C1 segment of cervical spinal cord (tissue), 14 donors: Measurements from ENCODE around the gene HPS5.
A peak's percentile ranks its signal among the peaks of the same experiment; 100 is the strongest.
"Not testable (repeated sequence)": the region's sequence is repeated elsewhere in the genome, so short reads cannot be mapped to it uniquely, and the experiment has no call there.

Experiments used
- DNase-seq, 14 donors: peaks; one replicate each; lab custom pipeline; 2025; lab: John Stamatoyannopoulos, UW

The HPS5 gene, protein sequence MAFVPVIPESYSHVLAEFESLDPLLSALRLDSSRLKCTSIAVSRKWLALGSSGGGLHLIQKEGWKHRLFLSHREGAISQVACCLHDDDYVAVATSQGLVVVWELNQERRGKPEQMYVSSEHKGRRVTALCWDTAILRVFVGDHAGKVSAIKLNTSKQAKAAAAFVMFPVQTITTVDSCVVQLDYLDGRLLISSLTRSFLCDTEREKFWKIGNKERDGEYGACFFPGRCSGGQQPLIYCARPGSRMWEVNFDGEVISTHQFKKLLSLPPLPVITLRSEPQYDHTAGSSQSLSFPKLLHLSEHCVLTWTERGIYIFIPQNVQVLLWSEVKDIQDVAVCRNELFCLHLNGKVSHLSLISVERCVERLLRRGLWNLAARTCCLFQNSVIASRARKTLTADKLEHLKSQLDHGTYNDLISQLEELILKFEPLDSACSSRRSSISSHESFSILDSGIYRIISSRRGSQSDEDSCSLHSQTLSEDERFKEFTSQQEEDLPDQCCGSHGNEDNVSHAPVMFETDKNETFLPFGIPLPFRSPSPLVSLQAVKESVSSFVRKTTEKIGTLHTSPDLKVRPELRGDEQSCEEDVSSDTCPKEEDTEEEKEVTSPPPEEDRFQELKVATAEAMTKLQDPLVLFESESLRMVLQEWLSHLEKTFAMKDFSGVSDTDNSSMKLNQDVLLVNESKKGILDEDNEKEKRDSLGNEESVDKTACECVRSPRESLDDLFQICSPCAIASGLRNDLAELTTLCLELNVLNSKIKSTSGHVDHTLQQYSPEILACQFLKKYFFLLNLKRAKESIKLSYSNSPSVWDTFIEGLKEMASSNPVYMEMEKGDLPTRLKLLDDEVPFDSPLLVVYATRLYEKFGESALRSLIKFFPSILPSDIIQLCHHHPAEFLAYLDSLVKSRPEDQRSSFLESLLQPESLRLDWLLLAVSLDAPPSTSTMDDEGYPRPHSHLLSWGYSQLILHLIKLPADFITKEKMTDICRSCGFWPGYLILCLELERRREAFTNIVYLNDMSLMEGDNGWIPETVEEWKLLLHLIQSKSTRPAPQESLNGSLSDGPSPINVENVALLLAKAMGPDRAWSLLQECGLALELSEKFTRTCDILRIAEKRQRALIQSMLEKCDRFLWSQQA

DNA sequence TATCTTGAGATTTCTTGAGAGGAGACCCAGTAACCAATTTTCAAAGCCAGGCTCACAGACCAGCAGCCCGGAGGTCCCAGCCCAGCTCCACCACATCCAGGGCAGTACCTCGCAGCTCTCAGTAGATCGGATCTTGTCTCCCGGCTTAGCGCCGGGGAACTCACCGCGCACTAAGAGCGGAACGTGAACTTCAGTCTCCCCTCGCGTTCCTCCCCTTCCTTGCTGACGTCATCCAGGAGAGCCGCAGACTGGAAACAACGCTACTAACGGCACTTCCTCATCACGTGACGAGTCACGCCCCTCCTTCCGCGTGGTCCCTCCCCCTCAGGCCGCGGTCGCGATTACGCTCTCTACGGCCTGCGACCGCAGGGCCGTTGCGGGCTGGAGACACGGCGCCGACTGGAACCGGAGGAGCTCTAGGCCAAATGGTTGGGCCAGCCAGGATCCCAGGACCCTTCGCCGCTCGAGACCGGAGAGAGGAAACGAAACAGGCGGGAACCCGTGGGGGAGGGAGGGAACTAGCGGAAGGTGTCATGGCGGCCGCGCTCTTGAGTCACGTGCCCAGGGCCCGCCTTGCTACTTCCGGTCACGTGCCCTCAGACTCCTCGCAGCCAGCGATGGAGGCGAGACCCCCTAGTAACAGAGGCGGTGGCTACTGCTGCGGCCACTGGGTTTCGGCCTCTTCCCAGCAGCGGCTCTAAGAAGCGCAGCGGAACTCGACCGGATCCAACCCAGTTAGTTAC, at the start of gene HPS5, which contains the start of gene GTF2H1:
HPS5 (minus strand) TSS at position 172 of the 743 bp plus-strand sequence. CDS start 4,282 bp downstream, outside the sequence.
GTF2H1 (plus strand) TSS at position 599 of the 743 bp plus-strand sequence. CDS start 10,508 bp downstream, outside the sequence.
- DNase-seq, result peak; percentile 92 to 100 (median 98)

DNA sequence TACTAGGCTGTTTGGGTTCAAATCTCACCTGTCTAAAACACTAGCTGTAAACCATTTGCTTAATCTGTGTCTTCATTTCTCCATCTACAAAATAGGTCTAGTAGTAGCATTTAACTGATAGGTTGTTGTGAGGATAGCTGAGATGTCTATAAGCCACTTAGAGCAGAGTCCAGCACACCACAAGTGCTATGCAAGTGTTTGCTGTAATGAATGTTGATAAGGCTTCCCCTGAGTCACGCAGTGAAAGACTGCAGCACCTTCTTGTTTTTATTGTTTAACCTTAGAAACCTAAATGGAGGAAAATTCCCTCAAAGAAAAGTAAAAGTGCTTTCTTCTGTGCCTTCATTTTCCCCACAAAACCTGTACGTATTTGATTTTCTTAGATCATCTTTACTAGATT, 49.3 kb upstream of the HPS5 start:
- DNase-seq, result no peak

DNA sequence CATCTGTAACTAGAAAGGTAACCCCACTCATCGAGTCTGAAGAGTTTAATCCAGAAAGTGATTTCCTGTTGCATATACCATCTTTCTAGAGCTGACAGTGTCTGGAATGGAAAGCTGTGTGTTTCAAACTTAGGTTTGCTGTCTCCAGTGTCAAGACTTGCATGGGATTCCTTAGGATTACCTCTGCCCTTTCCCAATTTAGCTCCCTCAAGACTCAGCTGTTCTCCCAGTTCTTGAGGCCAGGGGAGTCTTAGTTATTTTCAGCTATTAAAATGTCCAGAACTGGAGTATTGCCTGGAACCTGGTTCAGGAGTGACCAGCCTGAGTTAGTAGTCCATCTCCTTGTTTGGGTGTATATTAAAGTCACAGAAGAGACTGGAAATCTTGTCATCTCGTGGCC, 47.5 kb upstream of the HPS5 start:
- DNase-seq, result no peak

DNA sequence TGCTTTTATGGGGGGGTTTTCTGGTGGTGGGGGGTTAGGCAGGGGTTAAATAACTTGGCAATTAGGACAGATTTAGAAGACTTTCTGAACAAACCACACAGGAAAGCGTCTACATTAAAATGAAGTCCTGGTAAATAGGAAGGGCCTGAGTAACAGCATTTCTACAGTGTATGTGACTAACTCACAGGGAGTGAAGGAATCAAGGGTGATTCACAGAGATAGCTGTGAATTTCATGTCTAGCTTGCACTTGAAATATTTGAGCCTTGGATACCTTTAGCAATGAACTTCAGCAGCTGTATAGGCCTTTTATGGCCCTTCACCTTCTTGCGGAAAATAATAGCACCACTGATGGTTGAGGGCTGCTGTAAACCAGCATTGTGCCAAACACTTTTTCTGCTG, 46.3 kb upstream of the HPS5 start:
- DNase-seq, result no peak

DNA sequence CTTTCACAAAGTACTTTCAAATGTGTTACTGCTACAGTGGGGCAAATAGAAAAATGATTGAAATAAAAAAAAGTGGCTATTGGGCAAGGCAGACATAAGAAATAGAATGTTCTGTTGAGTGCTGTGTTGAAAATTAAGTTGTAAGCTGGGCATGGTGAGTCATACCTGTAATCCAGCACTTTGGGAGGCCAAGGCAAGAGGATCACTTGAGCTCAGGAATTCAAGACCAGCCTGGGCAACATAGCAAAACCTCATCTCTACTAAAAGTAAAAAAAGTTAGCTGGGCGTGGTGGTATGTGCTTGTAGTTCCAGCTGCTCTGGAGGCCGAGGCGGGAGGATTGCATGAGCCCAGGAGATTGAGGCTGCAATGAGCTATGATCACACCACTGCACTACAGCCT, 45.5 kb upstream of the HPS5 start:
- DNase-seq, result no peak

DNA sequence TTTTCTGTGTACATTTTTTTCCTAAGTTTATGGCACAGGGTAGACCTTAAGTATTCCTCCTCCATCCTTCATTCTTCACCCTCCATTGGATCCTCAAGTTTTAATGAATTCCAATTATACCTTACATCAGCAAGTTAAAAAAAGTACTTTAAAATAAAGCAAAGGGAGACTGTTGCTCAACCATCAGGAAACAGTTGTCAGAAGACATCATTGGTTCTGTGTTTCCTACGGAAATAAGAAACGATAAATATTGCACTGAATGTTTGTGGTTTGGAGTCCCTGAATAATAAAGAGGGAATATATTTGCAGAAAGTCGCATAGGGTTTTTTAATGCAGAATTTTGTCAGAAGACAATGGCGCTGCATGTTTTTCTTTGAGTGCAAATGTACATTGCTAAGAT, 44.3 kb upstream of the HPS5 start:
- no peak for DNase-seq

DNA sequence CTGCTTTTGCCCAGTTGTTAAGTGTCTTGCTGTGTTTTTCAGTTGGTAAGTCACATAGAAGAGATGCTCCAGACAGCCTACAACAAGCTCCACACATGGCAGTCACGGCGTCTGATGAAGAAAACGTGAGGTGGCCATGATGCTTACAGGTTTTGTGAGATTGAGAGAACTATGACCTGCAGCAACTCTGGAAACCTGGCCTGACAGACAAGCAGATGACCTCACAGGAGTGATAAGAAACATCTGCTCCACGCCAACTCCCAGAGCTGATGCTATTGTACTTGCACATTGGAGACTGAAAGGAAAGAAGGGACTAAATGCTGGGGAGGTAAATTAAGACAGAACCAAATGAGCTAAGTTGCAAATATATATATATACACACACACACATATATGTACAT, 43.8 kb upstream of the HPS5 start:
- no peak for DNase-seq

DNA sequence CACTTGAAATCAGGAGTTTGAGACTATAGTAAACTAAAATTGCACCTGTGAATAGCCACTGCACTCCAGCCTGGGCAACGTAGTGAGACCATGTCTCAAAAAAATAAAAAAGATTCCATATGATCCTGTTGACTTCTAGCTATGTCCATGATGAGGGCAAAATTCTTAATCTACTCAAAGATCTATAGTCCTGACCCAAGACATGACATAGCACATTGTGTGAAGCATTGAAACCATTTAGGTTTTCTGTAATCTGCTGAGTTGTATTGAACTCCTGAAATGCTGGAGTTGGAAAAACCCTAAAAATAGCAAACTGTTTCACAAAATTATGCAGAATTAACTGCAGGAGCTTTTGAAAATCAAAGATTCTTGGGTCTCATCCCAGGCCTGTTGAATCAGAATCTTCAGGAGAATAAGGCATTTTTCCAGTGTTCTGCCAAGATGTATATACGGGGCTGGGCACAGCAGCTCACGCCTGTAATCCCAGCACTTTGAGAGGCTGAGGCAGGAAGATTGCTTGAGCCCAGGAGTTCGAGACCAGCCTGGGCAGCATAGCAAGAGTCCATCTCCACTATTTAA, 42.6 kb upstream of the HPS5 start:
- no peak for DNase-seq

DNA sequence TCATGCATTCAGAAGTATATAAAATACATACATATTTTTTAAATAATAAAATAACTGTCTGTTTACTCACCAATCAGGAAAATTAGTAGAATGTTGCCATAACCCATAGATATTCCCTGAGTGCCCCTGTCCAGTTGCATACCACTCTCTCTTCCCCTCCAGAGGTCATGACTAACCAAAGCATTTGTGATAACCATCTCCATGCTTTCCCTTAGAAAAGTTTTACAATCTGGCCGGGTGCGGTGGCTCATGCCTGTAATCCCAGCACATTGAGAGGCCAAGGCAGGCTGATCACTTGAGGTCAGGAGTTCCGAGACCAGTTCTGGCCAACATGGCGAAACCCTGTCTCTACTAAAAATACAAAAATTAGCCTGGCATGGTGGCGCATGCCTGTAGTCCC, 39.2 kb upstream of the HPS5 start:
- DNase-seq, result no peak

DNA sequence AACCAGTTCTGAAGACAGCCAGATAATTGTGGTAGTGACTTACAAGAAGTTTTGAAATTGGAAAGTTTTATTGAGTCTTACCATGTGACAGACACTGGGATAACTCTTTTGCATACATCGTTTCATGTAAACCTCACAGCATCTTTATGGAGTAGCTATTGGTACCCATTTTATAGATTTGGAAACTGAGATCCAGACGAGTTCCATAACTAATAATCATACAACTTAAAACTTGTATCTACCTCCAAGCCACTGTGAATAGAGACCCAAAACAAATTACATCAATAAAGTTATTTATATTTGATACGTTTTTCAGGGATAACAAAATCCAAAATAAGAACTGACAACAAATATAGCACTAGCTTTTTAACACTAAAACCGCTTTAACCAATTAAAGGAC, 36.7 kb upstream of the HPS5 start:
- DNase-seq, result no peak

DNA sequence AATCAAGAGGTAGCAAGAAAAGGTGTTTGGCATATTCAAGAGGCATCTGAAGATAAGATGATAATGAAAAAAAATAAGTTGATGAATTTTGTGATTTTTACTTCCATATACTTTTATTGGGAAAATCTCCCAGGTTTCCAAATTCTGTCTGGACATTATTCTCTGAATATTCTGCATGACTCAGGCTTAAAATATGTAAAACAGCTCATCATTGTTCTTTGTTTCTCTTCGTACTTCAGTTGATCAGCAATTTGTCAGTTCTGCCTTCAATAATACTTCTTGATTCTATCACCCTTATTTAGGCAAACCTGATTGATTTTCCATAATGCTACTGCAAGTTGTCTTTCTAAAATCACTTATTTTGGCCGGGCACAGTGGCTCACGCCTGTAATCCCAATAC, 30.6 kb upstream of the HPS5 start:
- DNase-seq, result no peak

DNA sequence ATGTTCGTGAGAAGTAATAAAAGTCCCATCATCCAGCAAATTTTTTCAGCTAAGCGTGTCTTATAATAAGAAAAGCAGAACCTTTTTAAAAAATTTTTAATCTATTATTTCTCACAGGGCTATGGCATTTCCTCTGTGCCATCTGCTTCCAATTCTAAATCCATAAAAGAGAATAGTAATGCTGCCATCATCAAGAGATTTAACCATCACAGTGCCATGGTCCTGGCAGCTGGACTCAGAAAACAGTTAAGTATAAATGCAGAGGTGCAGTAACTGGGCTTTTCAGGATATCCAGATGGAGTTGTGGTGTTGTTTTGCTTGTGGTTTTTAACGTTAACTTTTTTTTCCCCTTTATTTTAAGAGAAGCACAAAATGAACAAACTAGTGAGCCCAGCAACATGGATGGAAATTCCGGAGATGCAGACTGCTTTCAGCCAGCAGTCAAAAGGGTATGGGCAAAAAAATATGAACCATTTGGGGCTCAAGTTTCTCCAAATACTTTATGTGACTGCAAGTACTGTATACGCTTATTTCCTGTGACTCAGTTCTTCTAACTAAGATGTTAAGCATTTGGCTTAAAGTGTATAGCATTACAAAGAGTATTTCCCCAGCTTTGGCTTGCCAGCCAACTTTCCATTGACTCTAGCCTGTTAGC, 25.7 kb upstream of the HPS5 start:
- no peak for DNase-seq

DNA sequence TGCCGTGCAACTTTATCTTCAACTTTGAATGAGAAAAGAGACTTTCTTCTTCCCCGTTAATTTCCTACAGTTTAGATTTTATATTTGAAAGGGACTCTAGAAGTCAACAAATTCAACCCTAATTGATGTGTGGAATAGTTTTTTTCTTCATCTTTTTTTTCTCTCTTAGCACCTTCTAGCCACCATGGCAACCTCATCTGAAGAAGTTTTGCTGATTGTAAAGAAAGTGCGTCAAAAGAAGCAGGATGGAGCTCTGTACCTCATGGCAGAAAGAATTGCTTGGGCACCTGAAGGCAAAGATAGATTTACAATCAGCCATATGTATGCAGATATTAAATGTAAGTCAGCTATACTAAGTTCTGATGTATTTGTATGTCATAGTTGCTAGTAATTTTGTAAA, 11.0 kb upstream of the HPS5 start:
- DNase-seq, result no peak

DNA sequence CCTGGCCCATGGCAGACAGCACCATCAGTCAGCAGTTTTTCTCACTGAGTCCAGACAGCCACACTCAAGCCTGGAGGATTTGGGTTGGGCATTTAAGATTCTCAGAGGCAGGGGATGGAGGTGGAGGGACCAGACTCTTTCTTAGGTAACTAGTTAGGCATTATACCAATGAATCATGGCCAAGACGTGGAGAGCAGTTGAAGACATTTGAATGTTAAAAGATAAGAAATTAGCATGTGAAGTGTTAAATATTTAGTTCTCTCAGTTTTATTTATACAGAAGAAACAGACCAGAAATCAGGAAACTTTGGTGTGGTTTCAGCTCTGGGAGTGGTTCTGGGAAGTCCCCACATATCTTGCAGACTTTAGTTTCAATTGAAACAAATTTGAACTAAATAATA, 10.4 kb upstream of the HPS5 start:
- DNase-seq, result no peak

DNA sequence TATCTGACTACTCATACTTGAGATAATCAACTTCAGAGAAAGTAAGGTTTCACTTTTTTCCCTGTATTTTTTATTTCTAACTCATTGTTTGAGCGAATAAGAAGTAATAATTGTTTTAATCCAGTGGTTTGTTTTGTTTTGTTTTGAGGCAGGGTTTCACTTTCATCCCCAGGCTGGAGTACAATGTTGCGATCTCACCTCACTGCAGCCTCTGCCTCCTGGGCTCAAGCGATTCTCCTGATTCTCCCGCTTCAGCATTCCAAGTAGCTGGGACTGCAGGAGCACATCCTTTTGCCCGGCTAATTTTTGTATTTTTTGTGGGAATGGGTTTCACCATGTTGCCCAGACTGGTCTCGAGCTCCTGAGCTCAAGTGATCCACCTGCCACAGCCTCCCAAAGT, 9.0 kb upstream of the HPS5 start:
- DNase-seq, result no peak

DNA sequence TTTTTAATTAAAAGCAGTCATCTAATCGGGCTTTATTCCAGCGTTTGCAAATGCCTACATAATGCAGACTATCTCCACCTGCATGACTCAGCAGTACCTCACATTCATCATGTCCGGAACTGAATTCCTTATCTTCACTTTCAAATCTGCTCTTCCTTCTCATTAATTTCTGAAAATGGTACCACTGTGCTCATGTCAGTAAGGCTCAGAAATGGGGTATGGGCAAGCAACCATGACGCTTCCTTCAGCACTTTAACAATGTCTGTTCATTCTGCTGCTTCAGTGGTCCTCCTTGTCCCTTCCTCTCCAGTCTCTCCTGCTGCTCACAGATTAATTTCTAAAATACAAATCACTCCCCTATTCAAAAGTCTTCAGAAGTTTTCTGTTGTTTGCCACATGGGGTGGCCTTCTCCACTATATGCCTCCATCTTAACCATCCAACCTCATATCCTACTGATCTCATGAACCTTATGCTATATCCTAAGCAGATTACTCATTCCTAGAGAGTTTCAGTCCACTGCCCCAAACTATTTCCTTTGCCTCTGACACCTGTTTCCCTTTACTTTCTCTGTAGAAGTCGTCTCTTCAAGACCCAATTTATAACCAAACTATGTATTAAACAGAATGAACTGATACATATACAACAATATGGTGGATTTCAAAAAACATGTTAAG, 7.4 kb upstream of the HPS5 start:
- DNase-seq, result no peak

DNA sequence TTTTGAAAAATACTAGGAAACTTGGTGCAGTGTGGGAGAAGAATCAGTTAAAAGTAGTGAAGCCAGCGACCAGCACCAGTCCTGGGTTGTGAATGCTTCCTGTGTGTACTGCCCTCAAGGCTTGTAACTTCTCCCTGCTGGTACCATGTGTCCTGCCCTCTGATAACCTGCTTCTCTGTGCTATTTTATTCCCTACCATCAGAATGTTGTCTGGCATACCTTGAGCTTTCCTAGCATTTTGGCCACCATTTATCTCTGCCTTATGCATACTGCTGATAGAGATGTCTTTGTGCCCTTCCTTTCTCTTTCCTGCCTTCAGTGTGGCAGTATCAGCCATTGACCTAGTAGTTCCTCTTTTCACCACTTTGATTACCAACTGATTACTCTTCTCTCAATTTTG, 2.4 kb upstream of the HPS5 start:
- DNase-seq, result no peak

DNA sequence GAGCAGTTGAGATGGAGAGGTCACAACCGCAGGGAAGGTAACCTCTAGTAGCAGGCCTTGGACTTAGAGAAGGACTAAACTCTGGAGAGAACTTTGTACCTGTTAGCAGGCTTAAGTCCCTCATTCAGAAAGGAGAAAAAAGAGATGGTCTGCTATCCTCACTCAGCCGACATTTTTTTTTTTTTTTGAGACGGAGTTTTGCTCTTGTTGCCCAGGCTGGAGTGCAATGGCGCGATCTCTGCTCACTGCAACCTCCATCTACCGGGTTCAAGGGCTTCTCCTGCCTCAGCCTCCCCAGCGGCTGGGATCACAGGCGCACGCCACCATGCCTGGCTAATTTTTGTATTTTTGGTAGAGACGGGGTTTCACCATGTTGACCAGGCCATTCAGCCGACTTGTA, 1.9 kb upstream of the HPS5 start:
- not testable (repeated sequence) for DNase-seq

DNA sequence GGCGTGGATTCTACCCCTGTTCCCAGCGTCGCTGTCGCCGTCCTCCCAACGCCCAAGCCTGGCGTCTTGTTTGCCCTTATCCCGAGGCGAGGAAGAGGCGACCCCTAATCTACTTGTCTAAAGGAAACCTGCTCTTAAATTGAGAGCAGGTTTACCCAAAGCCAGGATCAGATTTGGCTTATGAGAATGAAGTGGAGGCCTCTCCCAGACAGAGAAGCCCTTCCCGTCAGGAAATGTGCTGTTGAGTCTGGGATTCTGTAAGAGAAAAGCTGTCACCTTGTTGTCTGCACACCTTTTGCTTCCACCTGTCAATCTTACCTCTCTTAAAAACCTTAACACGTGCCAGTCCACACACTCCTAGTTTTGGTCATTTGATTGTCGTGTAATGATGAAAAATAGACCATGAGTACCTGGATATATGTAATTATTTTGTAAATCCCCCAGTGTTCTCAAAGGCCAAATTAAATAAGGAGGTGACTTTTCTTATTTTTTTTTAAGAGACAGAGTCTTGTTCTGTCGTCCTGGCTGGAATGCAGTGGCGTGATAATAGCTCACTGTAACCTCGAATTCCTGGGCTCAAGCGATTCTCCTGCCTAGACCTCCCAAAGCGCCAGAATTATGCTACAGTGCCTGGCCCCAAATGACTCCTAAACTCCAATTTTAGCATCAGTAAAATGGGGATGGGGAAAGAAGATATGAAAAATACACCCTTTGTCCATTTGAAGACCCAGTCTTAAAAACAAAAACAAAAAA, 1.1 kb upstream of the HPS5 start:
- DNase-seq, result no peak
